GM19324 (cell line): ENCODE data around the gene RTKN2.
A peak's percentile ranks its signal among the peaks of the same experiment; 100 is the strongest.

ENCODE experiments used
- ATAC-seq: cut with Tn5 transposase; IDR thresholded peaks from one replicate; pipeline ENCODE4 v1.9.1; 2021; ENCODE audit warnings: mild to moderate bottlenecking, moderate library complexity; ENCODE audit not compliant: unreplicated experiment, low FRiP score

RTKN2 gene

GRCh38 chr10:62180677-62181076, 88.0 kb downstream of the RTKN2 start:
- no peak for ATAC-seq

- ATAC-seq, result no peak
Observed at GRCh38 chr10:62178568-62178967, 90.1 kb downstream of the RTKN2 start.

GRCh38 chr10:62177111-62177510, 91.5 kb downstream of the RTKN2 start:
- no peak for ATAC-seq

GRCh38 chr10:62175251-62175650, 93.4 kb downstream of the RTKN2 start:
- ATAC-seq, result no peak

- no peak for ATAC-seq
Observed at GRCh38 chr10:62172465-62172864, 96.2 kb downstream of the RTKN2 start.

GRCh38 chr10:62171791-62172190, 96.9 kb downstream of the RTKN2 start:
- ATAC-seq, result no peak

- no peak for ATAC-seq
Observed at GRCh38 chr10:62170732-62171131, 97.9 kb downstream of the RTKN2 start.

GRCh38 chr10:62166331-62167131, 102.1 kb downstream of the RTKN2 start:
- ATAC-seq, result peak; percentile 95

- ATAC-seq, result no peak
Observed at GRCh38 chr10:62165803-62166202, 102.8 kb downstream of the RTKN2 start.

GRCh38 chr10:62163024-62163423, 105.6 kb downstream of the RTKN2 start:
- no peak for ATAC-seq

- ATAC-seq, result no peak
Observed at GRCh38 chr10:62162261-62162981, 106.2 kb downstream of the RTKN2 start.

- ATAC-seq, result no peak
Observed at GRCh38 chr10:62159351-62159750, 109.3 kb downstream of the RTKN2 start.

GRCh38 chr10:62157601-62158000, 111.0 kb downstream of the RTKN2 start:
- ATAC-seq, result no peak

- no peak for ATAC-seq
Observed at GRCh38 chr10:62155054-62155680, 113.5 kb downstream of the RTKN2 start.

- ATAC-seq, result no peak
Observed at GRCh38 chr10:62154231-62154630, 114.4 kb downstream of the RTKN2 start.

- ATAC-seq, result no peak
Observed at GRCh38 chr10:62153191-62153590, 115.5 kb downstream of the RTKN2 start.

- ATAC-seq, result no peak
Observed at GRCh38 chr10:62149621-62150020, 119.0 kb downstream of the RTKN2 start.

- ATAC-seq, result no peak
Observed at GRCh38 chr10:62148155-62148554, 120.5 kb downstream of the RTKN2 start.

GRCh38 chr10:62147425-62147824, 121.2 kb downstream of the RTKN2 start:
- ATAC-seq, result no peak

- no peak for ATAC-seq
Observed at GRCh38 chr10:62136931-62137330, 131.7 kb downstream of the RTKN2 start.

- peak; percentile 65 for ATAC-seq
Observed at GRCh38 chr10:62133618-62134017, 135.0 kb downstream of the RTKN2 start.
